HL-60/S4 treated with phorbol 12-myristate 13-acetate at 8.2 ng/mL for 4 days and 3 days (cell line): ENCODE measurements around the gene TTC39C.

Experiments used
- in situ Hi-C: fragments of 300-500 bp; cut with MboI; formaldehyde crosslinking; loops from 2 replicates; pipeline ENCODE4 v1.15.0; 2022; ENCODE audit warnings: low sequenced_read_pairs

Gene TTC39C

GRCh38 chr18:23990474-23991410 is 23.8 kb upstream of the TTC39C start:
- in situ Hi-C loops: no loop called here

GRCh38 chr18:23992089-23992940 is 22.2 kb upstream of the TTC39C start:
- in situ Hi-C loops: no loop called here

- in situ Hi-C loops: no loop called here
Observed at GRCh38 chr18:23992941-23993280, 21.6 kb upstream of the TTC39C start.

GRCh38 chr18:23994361-23994902 is 20.1 kb upstream of the TTC39C start:
- in situ Hi-C loops: no loop called here

GRCh38 chr18:23995180-23995579 is 19.4 kb upstream of the TTC39C start:
- in situ Hi-C loops: no loop called here

- in situ Hi-C loops: no loop called here
Observed at GRCh38 chr18:23998018-23998417, 16.5 kb upstream of the TTC39C start.

- in situ Hi-C loops: no loop called here
Observed at GRCh38 chr18:23998820-23999219, 15.7 kb upstream of the TTC39C start.

GRCh38 chr18:24000613-24001490 is 13.7 kb upstream of the TTC39C start:
- in situ Hi-C loops: no loop called here

- in situ Hi-C loops: no loop called here
Observed at GRCh38 chr18:24002479-24002878, 12.1 kb upstream of the TTC39C start.

GRCh38 chr18:24003288-24003687 is 11.3 kb upstream of the TTC39C start:
- in situ Hi-C loops: no loop called here

GRCh38 chr18:24003903-24004640 is 10.5 kb upstream of the TTC39C start:
- in situ Hi-C loops: no loop called here

- in situ Hi-C loops: no loop called here
Observed at GRCh38 chr18:24006712-24007313, 7.7 kb upstream of the TTC39C start.

GRCh38 chr18:24009246-24009645 is 5.3 kb upstream of the TTC39C start:
- in situ Hi-C loops: no loop called here

- in situ Hi-C loops: no loop called here
Observed at GRCh38 chr18:24009651-24010333, 4.8 kb upstream of the TTC39C start.

- in situ Hi-C loops: no loop called here
Observed at GRCh38 chr18:24010673-24011072, 3.9 kb upstream of the TTC39C start.

GRCh38 chr18:24011123-24011917 is 3.2 kb upstream of the TTC39C start:
- in situ Hi-C loops: no loop called here

- in situ Hi-C loops: no loop called here
Observed at GRCh38 chr18:24013051-24013450, 1.5 kb upstream of the TTC39C start.

- in situ Hi-C loops: no loop called here
Observed at GRCh38 chr18:24014986-24015638, 558 bp downstream of the TTC39C start.
